Measurements from ENCODE around the gene CDC5L.

Gene CDC5L

GRCh38 chr6:44485601-44486401 lies 98.3 kb downstream of the CDC5L start:
- no peak for DNase-seq (ENCODE audit: low read depth)
- no peak overlapping the region for H3K4me3 ChIP-seq (ENCODE audit: low read depth, low read length)
- no peak for TF ChIP-seq CTCF (IDR thresholded peaks at IDR 0.05; ENCODE audit: insufficient read depth, low read depth, low read length, missing control alignments)

DNA sequence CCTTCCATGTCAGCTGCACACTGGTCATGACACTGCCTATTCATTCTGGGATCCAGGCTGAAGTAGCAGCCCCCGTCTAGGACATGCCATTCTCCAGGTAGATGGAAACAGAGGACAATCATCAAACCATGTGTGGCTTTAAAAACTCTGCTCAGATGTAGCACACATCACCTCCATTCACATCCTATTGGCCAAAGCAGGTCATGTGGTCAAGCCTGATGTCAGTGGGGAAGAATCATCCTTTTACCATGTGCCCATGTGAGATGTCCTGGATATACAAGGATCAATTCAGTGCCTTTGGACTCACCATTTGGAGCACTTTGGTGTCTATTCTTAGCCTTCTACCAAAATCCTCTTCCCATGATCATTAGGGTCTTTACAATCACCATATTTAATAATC lies 99.5 kb downstream of the CDC5L start:
- DNase-seq (ENCODE audit: low read depth), result no peak
- H3K4me3 ChIP-seq (ENCODE audit: low read depth, low read length), result no peak overlapping the region
- no peak for TF ChIP-seq CTCF (IDR thresholded peaks at IDR 0.05; ENCODE audit: insufficient read depth, low read depth, low read length, missing control alignments)

GRCh38 chr6:44487586-44487985 lies 100.1 kb downstream of the CDC5L start:
- no peak for DNase-seq (ENCODE audit: low read depth)
- TF ChIP-seq CTCF (IDR thresholded peaks at IDR 0.05; ENCODE audit: insufficient read depth, low read depth, low read length, missing control alignments), result no peak
- no peak overlapping the region for H3K4me3 ChIP-seq (ENCODE audit: low read depth, low read length)

- no peak overlapping the region for H3K4me3 ChIP-seq (ENCODE audit: low read depth, low read length)
- DNase-seq (ENCODE audit: low read depth), result no peak
- TF ChIP-seq CTCF (IDR thresholded peaks at IDR 0.05; ENCODE audit: insufficient read depth, low read depth, low read length, missing control alignments), result no peak
These were observed 102.6 kb downstream of the CDC5L start for GRCh38 chr6:44489910-44490604.

DNA sequence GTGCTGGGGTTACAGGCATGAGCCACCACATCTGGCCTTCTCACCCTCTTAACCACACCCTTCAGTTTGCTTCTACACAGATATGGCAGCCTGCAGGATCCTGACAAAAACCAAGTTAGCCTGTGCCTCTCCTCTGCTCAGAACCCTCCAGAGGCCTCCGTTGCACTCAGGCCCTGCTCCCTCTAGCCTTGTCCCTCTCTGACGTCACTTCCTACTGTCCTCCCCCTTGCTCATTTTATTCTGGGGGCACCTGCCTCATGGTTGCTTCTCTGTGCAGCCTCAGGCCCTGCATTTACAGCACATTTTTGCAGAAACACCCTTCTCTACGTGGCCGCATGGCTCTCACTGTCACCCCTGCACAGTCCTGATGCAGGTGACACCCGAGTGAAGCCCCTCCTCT lies 105.6 kb downstream of the CDC5L start:
- H3K4me3 ChIP-seq (ENCODE audit: low read depth, low read length), result no peak overlapping the region
- no peak for DNase-seq (ENCODE audit: low read depth)
- TF ChIP-seq CTCF (IDR thresholded peaks at IDR 0.05; ENCODE audit: insufficient read depth, low read depth, low read length, missing control alignments), result no peak

DNA sequence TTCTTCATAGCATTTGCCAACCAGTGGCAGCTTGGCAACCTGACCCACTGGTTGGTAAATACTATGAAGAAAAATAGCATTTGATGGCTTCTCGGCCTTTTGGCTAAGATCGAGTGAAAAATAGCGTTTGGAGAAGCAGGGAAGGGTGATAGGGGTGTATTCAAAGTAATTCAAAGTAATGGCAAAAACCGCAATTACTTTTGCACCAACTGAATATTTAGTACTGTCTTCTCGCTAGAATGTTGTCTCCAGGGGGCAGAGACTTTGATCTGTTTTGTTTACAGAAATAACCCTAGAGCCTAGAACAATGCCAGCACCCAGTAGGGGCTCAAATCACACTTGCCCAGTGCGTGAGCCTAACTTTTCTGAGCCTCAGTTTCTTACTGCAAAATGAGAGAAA lies 106.1 kb downstream of the CDC5L start:
- DNase-seq (ENCODE audit: low read depth), result no peak
- no peak overlapping the region for H3K4me3 ChIP-seq (ENCODE audit: low read depth, low read length)
- no peak for TF ChIP-seq CTCF (IDR thresholded peaks at IDR 0.05; ENCODE audit: insufficient read depth, low read depth, low read length, missing control alignments)
